ENCODE results near the gene ADAM12.

Gene ADAM12

GRCh38 chr10:126222736-126223511 is 165.4 kb downstream of the ADAM12 start:
- no peak for DNase-seq (ENCODE audit: low spot score)

GRCh38 chr10:126221874-126222273 is 166.4 kb downstream of the ADAM12 start:
- DNase-seq (ENCODE audit: low spot score): no peak
- TF ChIP-seq CTCF (IDR thresholded peaks at IDR 0.05; ENCODE audit: extremely low read depth, missing control alignments): no peak

More at GRCh38 chr10:126222736-126223511, 165.4 kb downstream of the ADAM12 start:
- TF ChIP-seq CTCF (IDR thresholded peaks at IDR 0.05; ENCODE audit: extremely low read depth, missing control alignments): no peak

- TF ChIP-seq CTCF (IDR thresholded peaks at IDR 0.05; ENCODE audit: extremely low read depth, missing control alignments): no peak
- DNase-seq (ENCODE audit: low spot score): no peak
These were observed 169.3 kb downstream of the ADAM12 start for GRCh38 chr10:126218778-126219649.

GRCh38 chr10:126218174-126218573 is 170.1 kb downstream of the ADAM12 start:
- no peak for TF ChIP-seq CTCF (IDR thresholded peaks at IDR 0.05; ENCODE audit: extremely low read depth, missing control alignments)
- no peak for DNase-seq (ENCODE audit: low spot score)

- no peak for TF ChIP-seq CTCF (IDR thresholded peaks at IDR 0.05; ENCODE audit: extremely low read depth, missing control alignments)
- DNase-seq (ENCODE audit: low spot score): no peak
These were observed 171.7 kb downstream of the ADAM12 start for GRCh38 chr10:126216632-126216961.

GRCh38 chr10:126215746-126216631 is 172.3 kb downstream of the ADAM12 start:
- DNase-seq (ENCODE audit: low spot score): no peak
- TF ChIP-seq CTCF (IDR thresholded peaks at IDR 0.05; ENCODE audit: extremely low read depth, missing control alignments): no peak
